Panc1 (cell line): Measurements from ENCODE around the gene MMP28. TPM values are rescaled to one million over a fixed set of nuclear protein-coding genes. Genes with fewer than 3 reads are reported as not detected.

ENCODE experiments used
- ATAC-seq: fragments of 200-7000 bp; cut with Tn5 transposase; 2 replicates; pipeline ENCODE4 v1.9.1; 2020; ENCODE audit warnings: mild to moderate bottlenecking, moderate library complexity
- BruUV-seq: library from RNA; stranded (reverse); fragments of 400-500 nt; replicated peaks from 2 replicates; lab custom pipeline; 2021; lab: Mats Ljungman, UMichigan
- CTCF ChIA-PET: fragments of 300-600 bp; sonication (Branson Sonifier 250); formaldehyde crosslinking; loops from one replicate; lab custom pipeline; 2022; ENCODE audit warnings: antibody characterized with exemption; lab: Charles Lee
- POLR2A ChIA-PET: fragments of 300-600 bp; sonication (Branson Sonifier 250); formaldehyde crosslinking; loops from one replicate; lab custom pipeline; 2022; ENCODE audit warnings: antibody characterized with exemption; lab: Charles Lee
- DNase-seq: peaks from one replicate; pipeline ENCODE4 v3.0.0-alpha.2; 2010; ENCODE audit warnings: low read depth, low spot score
- H3K27ac ChIP-seq: 2 replicates; pipeline ENCODE4 v1.5.1; 2011; ENCODE audit warnings: mild to moderate bottlenecking, low read length, inconsistent platforms
- H3K27me3 ChIP-seq: fragments of 200-500 bp; sonication (Bioruptor generic); 2 replicates; pipeline ENCODE4 v1.6.0; 2014; ENCODE audit warnings: low read length, inconsistent platforms; ENCODE audit not compliant: control insufficient read depth, insufficient read depth
- H3K36me3 ChIP-seq: fragments of 200-500 bp; sonication (Bioruptor generic); 2 replicates; pipeline ENCODE4 v1.5.1; 2014; ENCODE audit warnings: inconsistent platforms, mild to moderate bottlenecking, low read length, moderate library complexity; ENCODE audit not compliant: control insufficient read depth, insufficient read depth
- H3K4me1 ChIP-seq: 2 replicates; pipeline ENCODE4 v1.5.1; 2011; ENCODE audit warnings: inconsistent platforms, mild to moderate bottlenecking, low read length, moderate library complexity; ENCODE audit not compliant: control insufficient read depth, insufficient read depth
- H3K4me3 ChIP-seq, 2 experiments: 2 replicates each; pipeline ENCODE4 v1.5.1; 2011 to 2012; ENCODE audit warnings: low read depth in 2 of 2, low read length in 2 of 2, mild to moderate bottlenecking in 2 of 2, inconsistent platforms in 1 of 2, moderate library complexity in 1 of 2
- H3K9me3 ChIP-seq: fragments of 200-500 bp; sonication (Bioruptor generic); 2 replicates; pipeline ENCODE4 v1.5.1; 2014; ENCODE audit warnings: low read depth, mild to moderate bottlenecking, inconsistent platforms, low read length, moderate library complexity; ENCODE audit not compliant: control insufficient read depth, insufficient read depth
- POLR2AphosphoS5 ChIP-seq: IDR thresholded peaks from 2 replicates; pipeline ENCODE4 v1.6.1; 2012; ENCODE audit warnings: mild to moderate bottlenecking, low read depth, low read length, moderate library complexity
- SIN3A ChIP-seq: IDR thresholded peaks from 2 replicates; pipeline ENCODE4 v1.6.1; 2012; ENCODE audit warnings: low read depth, mild to moderate bottlenecking, low read length, moderate library complexity, borderline replicate concordance; ENCODE audit not compliant: insufficient read depth
- TCF7L2 ChIP-seq: IDR thresholded peaks from 2 replicates; pipeline ENCODE4 v1.6.1; 2011; ENCODE audit warnings: mild to moderate bottlenecking, low read depth, low read length, inconsistent platforms
- in situ Hi-C: cut with HindIII; loops from 2 replicates; pipeline ENCODE4 v1.10.0; 2016; ENCODE audit warnings: low sequenced_read_pairs, low pct_unique_long_range_greater_than_20kb
- intact Hi-C: fragments of 100-400 bp; cut with micrococcal nuclease; formaldehyde crosslinking; loops from one replicate; pipeline ENCODE4 v1.10.0; 2022; ENCODE audit not compliant: unreplicated experiment
- total RNA-seq: library from RNA; stranded (reverse); gene quantifications from one replicate; pipeline ENCODE4 v1.2.1, GENCODE V29; 2021; ENCODE audit not compliant: unreplicated experiment
- TF ChIP-seq, protein P1 (sequence below): fragments of 450-650 bp; IDR thresholded peaks from 2 replicates; pipeline ENCODE4 v1.5.1; 2017; ENCODE audit warnings: mild to moderate bottlenecking
- TF ChIP-seq, protein P2 (sequence below), 2 experiments: IDR thresholded peaks; 2 replicates each; pipeline ENCODE4 v1.6.1; 2011 to 2012; ENCODE audit warnings: low read depth in 2 of 2, control low read depth in 1 of 2, low read length in 1 of 2, mild to moderate bottlenecking in 1 of 2, moderate library complexity in 1 of 2; ENCODE audit not compliant: insufficient read depth in 1 of 2

MMP28 gene
- total RNA-seq, 1 experiment from 2014 or later = 1.6 TPM

DNA sequence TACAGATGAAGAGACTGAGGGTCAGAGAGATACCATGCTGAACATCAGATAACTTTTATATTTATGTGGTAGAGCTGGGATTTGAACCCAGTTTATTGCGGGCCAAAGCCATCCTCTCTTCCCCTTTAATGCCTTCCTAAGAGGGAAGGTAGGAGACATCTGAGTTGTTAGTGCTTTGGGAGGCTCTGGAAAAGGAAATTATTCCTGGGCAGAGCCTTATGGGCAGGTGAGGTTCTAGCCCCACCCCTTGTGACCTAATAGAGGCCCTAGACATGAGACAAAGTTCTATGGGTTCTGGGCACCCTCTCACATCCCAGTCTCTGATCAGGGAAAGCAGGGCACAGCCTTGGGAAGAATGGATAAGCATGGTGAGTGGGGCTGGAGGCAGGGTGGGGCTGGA lies 34.9 kb downstream of the MMP28 start, which contains the start of gene C17orf50:
C17orf50 (plus strand) TSS at position 301 of the 400 bp plus-strand sequence; CDS start at position 356, 55 bp downstream.
- intact Hi-C loops (no loop called here), in situ Hi-C loops (no loop called here)
- Histone ChIP-seq H3K27ac (no peak within 1 kb of the TSS), H3K4me3 (no peak within 1 kb of the TSS), H3K36me3 (no peaks in the 10 kb centered on the region), H3K27me3 (no peaks in the 10 kb centered on the region), H3K4me1 (peaks cover 4% of the 10 kb centered on the region; the same call in 1 of the 2 replicates), H3K9me3 (no peaks in the 10 kb centered on the region)
- no peak for DNase-seq
- TF ChIP-seq, protein P1, sequence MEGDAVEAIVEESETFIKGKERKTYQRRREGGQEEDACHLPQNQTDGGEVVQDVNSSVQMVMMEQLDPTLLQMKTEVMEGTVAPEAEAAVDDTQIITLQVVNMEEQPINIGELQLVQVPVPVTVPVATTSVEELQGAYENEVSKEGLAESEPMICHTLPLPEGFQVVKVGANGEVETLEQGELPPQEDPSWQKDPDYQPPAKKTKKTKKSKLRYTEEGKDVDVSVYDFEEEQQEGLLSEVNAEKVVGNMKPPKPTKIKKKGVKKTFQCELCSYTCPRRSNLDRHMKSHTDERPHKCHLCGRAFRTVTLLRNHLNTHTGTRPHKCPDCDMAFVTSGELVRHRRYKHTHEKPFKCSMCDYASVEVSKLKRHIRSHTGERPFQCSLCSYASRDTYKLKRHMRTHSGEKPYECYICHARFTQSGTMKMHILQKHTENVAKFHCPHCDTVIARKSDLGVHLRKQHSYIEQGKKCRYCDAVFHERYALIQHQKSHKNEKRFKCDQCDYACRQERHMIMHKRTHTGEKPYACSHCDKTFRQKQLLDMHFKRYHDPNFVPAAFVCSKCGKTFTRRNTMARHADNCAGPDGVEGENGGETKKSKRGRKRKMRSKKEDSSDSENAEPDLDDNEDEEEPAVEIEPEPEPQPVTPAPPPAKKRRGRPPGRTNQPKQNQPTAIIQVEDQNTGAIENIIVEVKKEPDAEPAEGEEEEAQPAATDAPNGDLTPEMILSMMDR = no peak
- TF ChIP-seq POLR2AphosphoS5 = no peak
- TF ChIP-seq TCF7L2 = no peak
- no peak for TF ChIP-seq SIN3A
- TF ChIP-seq, protein P2, sequence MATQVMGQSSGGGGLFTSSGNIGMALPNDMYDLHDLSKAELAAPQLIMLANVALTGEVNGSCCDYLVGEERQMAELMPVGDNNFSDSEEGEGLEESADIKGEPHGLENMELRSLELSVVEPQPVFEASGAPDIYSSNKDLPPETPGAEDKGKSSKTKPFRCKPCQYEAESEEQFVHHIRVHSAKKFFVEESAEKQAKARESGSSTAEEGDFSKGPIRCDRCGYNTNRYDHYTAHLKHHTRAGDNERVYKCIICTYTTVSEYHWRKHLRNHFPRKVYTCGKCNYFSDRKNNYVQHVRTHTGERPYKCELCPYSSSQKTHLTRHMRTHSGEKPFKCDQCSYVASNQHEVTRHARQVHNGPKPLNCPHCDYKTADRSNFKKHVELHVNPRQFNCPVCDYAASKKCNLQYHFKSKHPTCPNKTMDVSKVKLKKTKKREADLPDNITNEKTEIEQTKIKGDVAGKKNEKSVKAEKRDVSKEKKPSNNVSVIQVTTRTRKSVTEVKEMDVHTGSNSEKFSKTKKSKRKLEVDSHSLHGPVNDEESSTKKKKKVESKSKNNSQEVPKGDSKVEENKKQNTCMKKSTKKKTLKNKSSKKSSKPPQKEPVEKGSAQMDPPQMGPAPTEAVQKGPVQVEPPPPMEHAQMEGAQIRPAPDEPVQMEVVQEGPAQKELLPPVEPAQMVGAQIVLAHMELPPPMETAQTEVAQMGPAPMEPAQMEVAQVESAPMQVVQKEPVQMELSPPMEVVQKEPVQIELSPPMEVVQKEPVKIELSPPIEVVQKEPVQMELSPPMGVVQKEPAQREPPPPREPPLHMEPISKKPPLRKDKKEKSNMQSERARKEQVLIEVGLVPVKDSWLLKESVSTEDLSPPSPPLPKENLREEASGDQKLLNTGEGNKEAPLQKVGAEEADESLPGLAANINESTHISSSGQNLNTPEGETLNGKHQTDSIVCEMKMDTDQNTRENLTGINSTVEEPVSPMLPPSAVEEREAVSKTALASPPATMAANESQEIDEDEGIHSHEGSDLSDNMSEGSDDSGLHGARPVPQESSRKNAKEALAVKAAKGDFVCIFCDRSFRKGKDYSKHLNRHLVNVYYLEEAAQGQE (IDR thresholded peaks at IDR 0.05; ENCODE audit: insufficient read depth in 1 of 2, low read depth in 2 of 2, low read length in 1 of 2) = no peak
- CTCF ChIA-PET = no interaction called here
- ATAC-seq = no peak
- POLR2A ChIA-PET = interaction anchor here (0.7 kb wide), 1 partner anchor 153 kb away, joined by 5 read pairs; no protein-coding TSS in a partner anchor
- no TSS peak for BruUV-seq

DNA sequence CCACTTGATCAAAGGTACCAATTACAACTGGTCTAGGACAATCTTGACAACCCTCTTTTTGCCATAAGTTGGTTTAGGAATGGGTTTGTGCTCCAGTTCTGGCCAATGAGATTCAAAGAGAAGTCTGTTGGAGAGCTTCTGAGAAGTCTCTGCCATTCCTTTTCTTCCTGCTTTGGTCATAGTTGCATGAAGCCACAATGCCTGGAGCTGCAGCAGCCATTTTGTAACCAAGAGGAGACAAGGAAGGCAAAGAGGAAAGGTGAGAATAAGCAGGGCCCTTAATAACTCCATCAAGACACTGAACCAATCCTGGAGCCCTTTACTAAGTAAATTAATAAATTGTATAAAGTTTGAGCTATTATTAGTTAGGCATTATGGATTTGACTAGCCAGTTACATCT lies 38.2 kb downstream of the MMP28 start:
- Histone ChIP-seq H3K4me3 (no peak overlapping the region), H3K36me3 (no peaks in the 10 kb centered on the region), H3K27me3 (no peaks in the 10 kb centered on the region), H3K27ac (no peak overlapping the region), H3K4me1 (no peaks in the 10 kb centered on the region; the same call in 1 of the 2 replicates), H3K9me3 (no peaks in the 10 kb centered on the region)
- TF ChIP-seq SIN3A (no peak), TCF7L2 (no peak), POLR2AphosphoS5 (no peak)
- TF ChIP-seq, protein P1 = no peak
- TF ChIP-seq, protein P2 (IDR thresholded peaks at IDR 0.05; ENCODE audit: insufficient read depth in 1 of 2, low read depth in 2 of 2, low read length in 1 of 2) = no peak
- intact Hi-C loops (no loop called here), in situ Hi-C loops (no loop called here)
- DNase-seq (no peak), ATAC-seq (no peak)
- no TSS peak for BruUV-seq
- POLR2A ChIA-PET = no interaction called here
- CTCF ChIA-PET = no interaction called here
